ENCODE measurements around the gene XYLT1.

The XYLT1 gene

GRCh38 chr16:17350207-17350606, 120.6 kb downstream of the XYLT1 start:
- no peaks in the 10 kb centered on the region for H3K36me3 ChIP-seq (ENCODE audit: low read depth)
- no peak for TF ChIP-seq CTCF (IDR thresholded peaks at IDR 0.05; ENCODE audit: poor library complexity, severe bottlenecking)
- no peak overlapping the region for H3K27ac ChIP-seq (ENCODE audit: poor library complexity, severe bottlenecking)
- no peaks in the 10 kb centered on the region for H3K9me3 ChIP-seq (ENCODE audit: severe bottlenecking)
- no peak for DNase-seq (ENCODE audit: low spot score)
- H3K4me1 ChIP-seq (ENCODE audit: insufficient read depth, poor library complexity, severe bottlenecking): no peaks in the 10 kb centered on the region
- H3K4me3 ChIP-seq (ENCODE audit: severe bottlenecking): no peak overlapping the region
- ATAC-seq (ENCODE audit: low read depth): no peak
- no peaks in the 10 kb centered on the region for H3K27me3 ChIP-seq (ENCODE audit: insufficient read depth, poor library complexity, severe bottlenecking)

- DNase-seq (ENCODE audit: low spot score): no peak
These were observed 121.9 kb downstream of the XYLT1 start for GRCh38 chr16:17348826-17349225.

GRCh38 chr16:17348042-17348783, 122.5 kb downstream of the XYLT1 start:
- Histone ChIP-seq H3K4me3 (ENCODE audit: severe bottlenecking) (no peak overlapping the region), H3K27ac (ENCODE audit: poor library complexity, severe bottlenecking) (no peak overlapping the region), H3K27me3 (ENCODE audit: insufficient read depth, poor library complexity, severe bottlenecking) (no peaks in the 10 kb centered on the region), H3K9me3 (ENCODE audit: severe bottlenecking) (no peaks in the 10 kb centered on the region), H3K4me1 (ENCODE audit: insufficient read depth, poor library complexity, severe bottlenecking) (no peaks in the 10 kb centered on the region), H3K36me3 (ENCODE audit: low read depth) (no peaks in the 10 kb centered on the region)
- TF ChIP-seq CTCF (IDR thresholded peaks at IDR 0.05; ENCODE audit: poor library complexity, severe bottlenecking): no peak
- ATAC-seq (ENCODE audit: low read depth): no peak
- no peak for DNase-seq (ENCODE audit: low spot score)

More at GRCh38 chr16:17348826-17349225, 121.9 kb downstream of the XYLT1 start:
- ATAC-seq (ENCODE audit: low read depth): no peak
- Histone ChIP-seq H3K4me1 (ENCODE audit: insufficient read depth, poor library complexity, severe bottlenecking) (no peaks in the 10 kb centered on the region), H3K4me3 (ENCODE audit: severe bottlenecking) (no peak overlapping the region), H3K27me3 (ENCODE audit: insufficient read depth, poor library complexity, severe bottlenecking) (no peaks in the 10 kb centered on the region), H3K36me3 (ENCODE audit: low read depth) (no peaks in the 10 kb centered on the region), H3K9me3 (ENCODE audit: severe bottlenecking) (no peaks in the 10 kb centered on the region), H3K27ac (ENCODE audit: poor library complexity, severe bottlenecking) (no peak overlapping the region)
- no peak for TF ChIP-seq CTCF (IDR thresholded peaks at IDR 0.05; ENCODE audit: poor library complexity, severe bottlenecking)

- Histone ChIP-seq H3K4me3 (ENCODE audit: severe bottlenecking) (no peak overlapping the region), H3K9me3 (ENCODE audit: severe bottlenecking) (no peaks in the 10 kb centered on the region), H3K27ac (ENCODE audit: poor library complexity, severe bottlenecking) (no peak overlapping the region), H3K27me3 (ENCODE audit: insufficient read depth, poor library complexity, severe bottlenecking) (no peaks in the 10 kb centered on the region), H3K36me3 (ENCODE audit: low read depth) (no peaks in the 10 kb centered on the region), H3K4me1 (ENCODE audit: insufficient read depth, poor library complexity, severe bottlenecking) (no peaks in the 10 kb centered on the region)
- TF ChIP-seq CTCF (IDR thresholded peaks at IDR 0.05; ENCODE audit: poor library complexity, severe bottlenecking): no peak
- ATAC-seq (ENCODE audit: low read depth) (no peak), DNase-seq (ENCODE audit: low spot score) (no peak)
These were observed 123.1 kb downstream of the XYLT1 start for GRCh38 chr16:17347624-17348023.
